ENCODE results near the gene RASSF10.

The RASSF10 gene

GRCh38 chr11:12979928-12980689 is 29.0 kb upstream of the RASSF10 start:
- TF ChIP-seq CTCF (IDR thresholded peaks at IDR 0.05; ENCODE audit: control insufficient read depth, extremely low read depth, insufficient read depth) = no peak
- DNase-seq (ENCODE audit: low read depth) = no peak

DNA sequence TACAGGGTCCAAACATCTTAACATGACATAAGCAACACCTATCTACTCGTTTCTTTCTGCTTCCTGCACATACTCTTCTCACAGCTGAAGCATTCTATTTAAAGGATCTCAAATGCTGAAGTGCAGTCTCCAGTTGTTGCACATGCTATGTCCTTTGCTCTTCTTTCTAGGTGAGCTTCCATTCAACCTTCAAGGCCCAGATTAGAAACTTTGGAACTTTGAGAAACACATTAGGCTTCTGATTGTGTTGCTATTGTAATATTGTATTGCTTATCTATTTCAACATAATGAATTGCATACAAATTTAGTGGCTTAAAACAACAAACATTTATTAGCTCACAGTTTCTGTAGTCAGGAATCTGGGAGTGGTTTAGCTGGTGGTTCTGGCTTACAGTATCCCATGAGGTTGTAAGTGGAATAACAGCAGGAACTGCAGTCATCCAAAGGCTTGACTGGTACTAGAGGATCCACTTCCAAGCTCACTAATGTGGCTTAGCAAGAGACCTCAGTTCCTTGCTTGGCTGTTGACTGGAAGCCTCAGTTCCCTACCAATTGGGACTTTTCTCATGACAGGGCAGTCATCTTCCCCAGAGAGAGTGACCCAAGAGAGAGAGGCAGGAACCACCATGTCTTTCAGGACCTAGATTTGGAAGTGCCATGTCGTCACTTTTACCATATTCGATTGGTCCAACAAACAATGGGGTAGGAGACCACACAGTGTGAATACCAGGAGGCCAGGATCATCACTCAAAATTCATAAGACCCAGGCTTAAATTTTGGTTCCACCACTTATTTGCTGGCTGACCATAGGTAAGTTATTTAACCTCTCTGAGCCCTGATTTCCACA is 27.2 kb upstream of the RASSF10 start:
- H3K4me3 ChIP-seq (ENCODE audit: low read depth, low read length) = no peak overlapping the region
- DNase-seq (ENCODE audit: low read depth) = no peak
- TF ChIP-seq CTCF (IDR thresholded peaks at IDR 0.05; ENCODE audit: control insufficient read depth, extremely low read depth, insufficient read depth) = no peak

More at GRCh38 chr11:12979928-12980689, 29.0 kb upstream of the RASSF10 start:
- H3K4me3 ChIP-seq (ENCODE audit: low read depth, low read length) = no peak overlapping the region

- DNase-seq (ENCODE audit: low read depth) = no peak
- no peak for TF ChIP-seq CTCF (IDR thresholded peaks at IDR 0.05; ENCODE audit: control insufficient read depth, extremely low read depth, insufficient read depth)
- H3K4me3 ChIP-seq (ENCODE audit: low read depth, low read length) = no peak overlapping the region
These were observed 25.8 kb upstream of the RASSF10 start for GRCh38 chr11:12983336-12983735.

DNA sequence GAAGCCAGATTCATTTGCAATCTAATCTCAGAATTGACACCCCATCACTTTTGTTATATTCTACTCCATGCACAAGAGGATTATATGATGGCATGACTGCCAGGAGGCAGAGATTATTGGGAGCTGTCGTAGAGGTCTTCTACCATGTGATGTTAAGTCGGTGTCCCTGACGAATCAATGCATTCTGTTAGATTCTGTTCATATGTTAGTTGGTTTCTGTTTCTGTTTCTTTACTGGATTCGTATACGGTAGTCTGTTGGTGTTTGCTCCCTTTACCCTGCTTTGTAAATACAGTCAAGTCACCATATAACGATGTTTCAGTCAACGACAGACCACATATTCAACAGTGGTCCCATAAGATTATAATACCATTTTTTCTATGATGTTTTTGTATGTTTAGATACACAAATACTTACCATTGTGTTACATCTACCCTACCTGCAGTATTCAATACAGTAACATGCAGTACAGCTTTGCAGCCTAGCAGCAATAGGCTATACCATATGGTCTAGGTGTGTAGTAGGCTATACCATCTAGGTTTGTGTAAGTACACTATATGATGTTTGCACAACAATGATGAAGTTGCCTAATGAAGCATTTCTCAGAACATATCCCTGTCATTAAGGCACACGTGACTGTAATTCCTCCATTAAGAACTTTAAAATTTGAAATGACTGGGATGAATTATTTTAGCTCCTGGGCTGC is 22.8 kb upstream of the RASSF10 start:
- no peak overlapping the region for H3K4me3 ChIP-seq (ENCODE audit: low read depth, low read length)
- DNase-seq (ENCODE audit: low read depth) = no peak
- TF ChIP-seq CTCF (IDR thresholded peaks at IDR 0.05; ENCODE audit: control insufficient read depth, extremely low read depth, insufficient read depth) = no peak

GRCh38 chr11:12989428-12990161 is 19.5 kb upstream of the RASSF10 start:
- no peak for DNase-seq (ENCODE audit: low read depth)
- no peak overlapping the region for H3K4me3 ChIP-seq (ENCODE audit: low read depth, low read length)
- no peak for TF ChIP-seq CTCF (IDR thresholded peaks at IDR 0.05; ENCODE audit: control insufficient read depth, extremely low read depth, insufficient read depth)

GRCh38 chr11:12990162-12990480 is 19.0 kb upstream of the RASSF10 start:
- no peak for DNase-seq (ENCODE audit: low read depth)

More at GRCh38 chr11:12990162-12990480, 19.0 kb upstream of the RASSF10 start:
- no peak for TF ChIP-seq CTCF (IDR thresholded peaks at IDR 0.05; ENCODE audit: control insufficient read depth, extremely low read depth, insufficient read depth)
- H3K4me3 ChIP-seq (ENCODE audit: low read depth, low read length) = no peak overlapping the region

Measured in LNCaP clone FGC (cell line).